Head of caudate nucleus (tissue), 42 donors: Measurements from ENCODE around the gene POLE4.

ENCODE experiments used
- DNase-seq, 42 donors: peaks; one replicate each; pipeline versions ENCODE4 v3.0.0 to v3.0.0-alpha.2; 2020 to 2021; ENCODE audit warnings: mixed read lengths in 7 of 42
- intact Hi-C: fragments of 100-400 bp; cut with DNase I; formaldehyde crosslinking; loops from one replicate; pipeline ENCODE4 v1.15.0; 2022

Gene POLE4

DNA sequence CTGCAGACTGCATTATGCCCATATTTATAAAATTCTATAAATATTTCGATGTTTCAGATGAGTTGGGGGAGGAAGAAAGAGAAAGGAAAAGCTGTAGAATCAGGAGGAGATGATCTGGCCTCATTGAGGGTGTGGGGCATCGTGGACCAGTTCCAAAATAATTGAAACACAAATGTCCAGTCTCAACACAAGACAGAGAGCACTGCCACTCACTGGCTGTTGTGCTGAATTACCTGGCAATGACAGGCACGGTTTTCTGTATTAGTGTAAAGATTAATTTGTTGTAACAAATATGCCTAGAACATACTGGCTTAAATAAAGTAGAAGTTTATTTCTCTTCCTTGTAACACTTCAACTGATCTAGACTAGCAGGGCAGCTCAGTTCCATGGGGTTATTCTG, 24.1 kb downstream of the POLE4 start:
- DNase-seq, result no peak
- intact Hi-C loops, result no loop called here

DNA sequence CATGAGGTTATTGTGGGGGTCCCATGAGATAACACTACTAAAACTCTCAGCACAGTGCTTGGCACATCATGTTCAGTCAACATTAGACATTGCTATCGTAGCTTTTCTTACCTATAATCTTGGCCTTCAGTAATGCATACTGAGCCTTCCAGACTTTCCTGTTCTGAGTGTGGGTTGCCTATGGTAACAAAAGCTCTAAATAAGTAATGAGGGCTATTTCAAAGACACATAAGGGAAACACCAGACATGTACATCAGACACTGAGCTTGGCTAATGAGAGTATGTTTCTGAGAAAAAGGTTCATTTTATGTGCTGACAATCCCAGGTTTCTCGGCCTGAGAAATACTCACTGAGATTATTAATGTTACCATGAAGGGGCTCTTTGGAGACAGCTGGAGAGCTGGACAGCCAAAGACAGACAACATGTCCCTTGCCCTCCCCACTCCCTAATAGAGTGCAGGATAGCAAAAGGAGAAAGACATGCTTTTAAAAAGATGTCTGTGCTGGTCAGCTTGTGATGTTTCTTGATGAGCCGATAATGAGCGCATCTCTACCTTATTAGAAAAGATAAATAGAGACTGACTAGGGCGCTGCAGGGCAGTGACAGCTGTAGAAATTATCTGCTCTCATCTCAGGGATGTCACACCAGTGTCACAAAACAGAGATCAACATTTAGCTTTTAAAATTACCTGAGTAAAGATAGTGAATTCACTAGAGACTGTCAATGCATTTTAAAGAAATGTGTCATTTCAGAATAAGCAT, 25.4 kb downstream of the POLE4 start:
- intact Hi-C loops, result no loop called here
- no peak for DNase-seq

DNA sequence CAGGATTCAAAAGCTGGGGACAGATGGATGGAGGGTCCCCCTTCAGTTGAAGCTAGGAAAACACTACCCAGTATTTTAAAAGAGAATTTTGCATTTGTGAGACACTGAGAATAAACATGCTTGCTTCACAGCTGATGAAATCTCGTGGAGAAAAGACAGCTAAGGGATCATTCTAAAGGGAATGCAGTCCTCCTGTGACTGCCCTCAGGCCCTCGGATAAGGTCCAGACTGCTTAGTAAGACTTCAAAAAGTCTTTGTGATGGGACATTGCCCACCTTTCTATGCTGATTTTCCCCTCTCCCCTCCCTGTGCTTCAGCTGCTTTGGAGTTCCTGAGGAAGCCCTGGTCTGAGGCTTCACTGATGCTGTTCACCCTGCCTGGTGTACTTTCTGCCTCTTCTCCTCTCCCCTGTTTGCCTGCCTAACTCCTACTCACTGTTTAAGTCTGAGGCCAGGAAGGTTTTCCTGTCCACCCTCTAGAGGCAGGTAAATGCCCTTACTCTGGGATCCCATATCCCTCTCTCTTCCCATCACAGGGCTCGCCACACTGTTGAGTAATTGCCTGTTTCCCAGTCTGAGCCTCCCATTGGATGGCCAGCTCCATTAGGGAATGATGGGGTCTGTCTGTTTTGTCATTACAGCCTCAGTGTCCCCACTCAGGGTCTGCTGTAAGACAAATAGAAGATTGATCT, 26.6 kb downstream of the POLE4 start:
- intact Hi-C loops, result no loop called here
- DNase-seq, result no peak

DNA sequence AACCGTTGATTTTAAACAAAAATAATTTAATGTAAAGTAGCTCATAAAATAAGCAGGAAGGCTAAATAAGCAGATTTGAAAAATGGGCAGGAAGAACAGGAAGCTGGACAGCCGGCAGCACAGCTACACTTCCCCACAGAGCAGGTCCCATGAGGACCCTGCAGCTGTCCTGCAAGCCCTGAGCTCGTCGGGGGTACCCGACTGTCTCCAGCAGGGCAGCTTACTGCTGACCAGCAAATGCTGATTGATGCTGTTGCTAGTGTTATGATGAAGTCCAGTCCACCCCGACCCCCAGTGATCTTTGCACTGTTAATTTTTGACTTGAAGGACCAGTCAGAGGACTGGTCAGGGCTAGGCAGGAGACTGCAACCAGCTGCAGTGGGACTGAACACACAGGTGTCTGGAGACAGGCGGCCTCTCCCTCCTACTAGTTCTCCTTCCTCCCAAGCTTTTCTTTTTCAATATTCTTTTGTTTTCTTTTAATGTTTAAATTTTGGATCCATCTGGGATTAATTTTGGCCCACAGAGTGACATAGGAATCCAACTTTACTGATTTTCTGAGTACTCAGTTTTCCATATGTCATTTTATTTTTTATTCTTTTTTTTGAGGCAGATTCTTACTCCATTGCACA, 27.7 kb downstream of the POLE4 start:
- DNase-seq, result no peak

DNA sequence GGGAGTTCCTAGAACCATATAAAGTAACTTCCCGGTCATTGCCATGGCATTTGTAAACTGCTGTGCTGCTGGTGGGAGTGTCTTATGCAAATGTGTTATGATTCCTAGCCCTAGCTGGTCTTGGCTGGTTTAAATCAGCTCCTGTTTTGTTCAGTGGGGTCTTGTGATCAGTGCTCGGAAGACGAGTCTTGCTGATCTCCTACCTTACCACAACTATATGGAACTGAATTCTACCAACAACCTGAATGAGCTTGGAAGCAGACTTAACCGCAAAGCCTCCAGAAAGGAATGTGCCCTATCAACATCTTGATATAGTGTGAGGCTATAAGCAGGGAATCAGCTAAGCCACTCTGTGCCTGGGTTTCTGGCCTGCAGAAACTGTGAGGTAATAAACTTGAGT, 33.5 kb downstream of the POLE4 start:
- no peak for DNase-seq
- intact Hi-C loops, result no loop called here

More for the DNA sequence above, 27.7 kb downstream of the POLE4 start:
- intact Hi-C loops, result no loop called here

DNA sequence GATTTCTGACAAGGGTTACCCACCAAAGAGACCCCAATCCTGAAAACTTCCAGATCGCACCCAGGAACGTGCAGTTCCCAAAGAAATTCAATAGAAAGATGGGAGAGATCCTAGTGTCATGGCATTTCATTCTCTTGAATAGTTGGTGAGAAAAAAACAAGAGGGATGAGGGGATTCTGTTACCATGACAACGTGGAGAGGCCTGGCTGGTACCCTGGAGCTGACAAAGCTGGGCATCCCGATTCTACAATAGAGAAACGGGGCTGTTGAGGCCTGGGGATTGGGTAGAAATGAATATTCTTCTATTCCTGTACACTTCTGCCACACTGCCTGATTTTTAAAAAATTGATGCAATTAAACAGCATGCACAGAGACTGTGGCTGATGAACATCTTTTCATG, 41.0 kb downstream of the POLE4 start:
- intact Hi-C loops, result no loop called here
- DNase-seq, result no peak

DNA sequence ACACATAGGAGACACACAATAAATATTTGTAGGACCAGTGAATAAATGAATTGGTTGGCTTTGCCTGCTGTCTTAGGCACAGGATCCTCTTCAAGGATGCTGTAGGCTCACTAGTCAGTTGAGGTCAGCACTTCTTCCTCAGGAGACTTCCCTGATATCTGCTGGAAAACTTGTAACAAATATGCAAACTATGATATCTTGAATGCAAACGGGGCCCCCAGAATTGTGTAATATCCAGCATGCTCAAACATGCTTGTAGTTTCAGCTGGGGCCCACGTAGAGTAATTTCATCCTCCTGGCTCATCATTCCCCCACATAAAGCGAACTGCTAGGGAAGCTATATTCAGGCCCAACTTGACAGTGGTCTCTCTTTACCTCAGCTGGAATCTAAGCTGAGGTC, 43.6 kb downstream of the POLE4 start:
- no peak for DNase-seq
- intact Hi-C loops, result no loop called here

DNA sequence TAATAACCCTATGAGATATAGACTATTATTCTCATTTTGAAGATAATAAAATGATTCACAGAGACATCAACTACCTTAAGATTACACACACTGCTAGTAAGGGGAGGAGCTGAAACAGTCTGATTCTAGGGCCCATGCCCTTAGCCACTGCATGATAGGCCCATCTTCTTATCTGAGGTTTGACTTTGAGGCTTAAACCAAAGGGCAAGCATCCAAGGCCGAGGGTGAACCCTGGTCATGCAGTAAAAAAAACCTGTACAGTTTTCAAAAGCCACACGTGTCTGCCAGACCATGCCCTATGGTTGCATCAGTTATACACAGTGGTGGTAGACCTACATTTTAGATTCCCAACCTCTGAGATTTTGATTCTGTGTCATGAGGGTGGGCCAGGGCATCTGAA, 44.8 kb downstream of the POLE4 start:
- DNase-seq, result no peak
- intact Hi-C loops, result no loop called here

DNA sequence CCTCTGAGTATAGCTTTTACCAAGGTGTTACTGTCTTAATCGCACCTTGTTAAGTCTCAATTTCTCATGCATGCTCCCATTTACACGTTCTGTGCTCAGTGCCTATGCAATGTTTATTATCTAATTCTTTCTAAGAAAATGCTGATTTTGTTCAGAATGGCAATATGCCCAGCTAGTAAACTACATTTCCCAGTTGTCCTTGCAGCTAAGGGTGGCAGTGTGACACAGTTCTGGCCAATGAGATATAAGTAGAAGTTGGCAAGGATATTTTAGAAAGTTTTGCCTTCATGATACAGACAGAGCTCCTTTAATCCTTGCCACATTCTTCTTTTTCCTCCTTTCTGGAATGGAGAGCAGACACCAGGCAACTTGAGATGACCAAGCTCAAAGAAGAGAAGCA, 45.3 kb downstream of the POLE4 start:
- intact Hi-C loops, result no loop called here
- DNase-seq, result no peak

DNA sequence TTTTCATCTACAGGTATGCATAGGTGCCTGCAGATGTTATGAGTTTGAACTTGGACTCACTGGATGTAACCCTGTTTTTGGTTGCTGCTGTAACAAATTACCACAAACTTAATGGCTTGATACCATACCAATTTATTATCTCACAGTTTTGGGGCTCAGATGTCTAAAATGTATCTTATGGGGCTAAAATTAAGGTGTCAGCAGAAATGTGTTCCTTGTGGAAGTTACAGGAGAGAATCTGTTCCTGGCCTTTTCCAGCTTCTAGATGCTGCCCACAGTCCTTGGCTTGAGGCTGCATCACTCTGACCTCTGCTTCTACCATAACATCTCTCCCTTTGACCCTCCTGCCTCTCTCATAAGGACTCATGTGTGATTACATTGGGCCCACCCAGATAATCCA, 47.6 kb downstream of the POLE4 start:
- DNase-seq, result no peak
- intact Hi-C loops, result no loop called here

DNA sequence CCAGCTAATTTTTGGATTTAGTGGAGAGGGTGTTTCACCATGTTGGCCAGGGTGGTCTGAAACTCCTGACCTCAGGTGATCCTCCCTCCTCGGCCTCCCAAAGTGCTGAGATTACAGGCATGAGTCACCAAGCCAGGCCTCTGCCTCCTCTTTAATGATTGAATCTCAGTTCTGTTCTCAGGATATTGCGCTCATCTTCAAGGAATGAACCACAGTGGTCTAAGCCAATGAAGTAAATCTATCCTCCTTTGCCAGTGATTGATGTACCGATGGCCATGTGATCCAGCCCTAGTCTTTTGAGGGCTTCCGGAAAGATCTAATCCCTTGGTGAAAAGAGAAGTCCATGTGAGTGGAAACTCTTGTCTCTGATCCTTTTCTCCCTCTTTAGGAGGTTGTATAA, 48.6 kb downstream of the POLE4 start:
- no peak for DNase-seq
- intact Hi-C loops, result no loop called here

DNA sequence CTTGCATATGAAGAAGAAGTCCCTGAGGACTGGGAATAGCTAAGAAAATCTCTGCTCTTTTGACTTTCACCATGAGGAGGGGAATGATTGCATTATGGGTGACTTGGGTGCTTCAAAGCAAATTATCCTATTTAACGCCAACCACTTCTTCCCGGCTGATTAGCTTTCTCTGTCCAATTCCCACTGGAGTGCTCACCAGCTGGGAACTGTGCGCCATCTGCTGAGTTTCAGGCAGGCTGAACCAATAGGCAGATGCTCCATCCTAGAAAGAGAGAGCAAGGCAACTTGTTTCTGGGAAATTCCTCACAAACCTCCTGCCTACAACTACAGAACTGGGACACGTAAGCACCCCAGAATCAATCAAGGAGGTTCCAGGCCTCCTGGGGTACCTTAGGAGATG, 49.4 kb downstream of the POLE4 start:
- peak in 1 of 42 donors; percentile 10 for DNase-seq
- intact Hi-C loops, result no loop called here

DNA sequence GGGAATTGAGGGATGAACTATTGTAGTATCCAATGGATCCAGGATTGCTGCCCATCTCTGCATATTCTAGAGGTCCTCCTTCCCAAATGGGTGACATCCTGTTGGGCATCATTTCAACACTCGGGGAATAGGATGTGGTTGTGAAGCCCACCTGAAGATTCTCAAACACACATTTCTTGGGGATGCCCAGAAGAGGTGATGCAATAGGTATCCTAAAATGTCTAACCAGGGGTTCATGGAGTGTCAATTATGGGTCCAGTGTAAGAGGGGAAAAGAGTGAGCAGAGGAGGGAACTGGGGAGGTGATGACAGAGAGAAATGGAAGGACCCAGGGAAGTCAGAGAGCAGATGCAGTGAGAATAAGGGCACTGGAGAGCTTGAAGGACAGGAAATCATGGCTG, 52.1 kb downstream of the POLE4 start:
- intact Hi-C loops, result no loop called here

DNA sequence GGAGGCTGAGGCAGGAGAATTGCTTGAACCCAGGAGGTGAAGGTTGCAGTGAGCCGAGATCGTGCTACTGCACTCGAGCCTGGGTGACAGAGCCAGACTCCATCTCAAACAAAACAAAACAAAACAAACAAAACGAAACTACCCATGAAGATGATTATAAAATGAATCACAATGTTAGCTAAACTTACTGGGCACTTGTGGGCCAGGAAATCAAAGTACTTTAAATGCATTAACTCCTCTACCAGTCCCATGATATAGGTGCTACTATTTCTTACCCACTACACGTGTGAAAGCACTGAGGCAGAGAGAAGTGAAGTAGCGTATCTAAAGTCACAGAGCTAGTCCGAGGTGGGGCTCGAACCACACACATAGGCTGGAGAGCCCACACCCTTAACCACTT, 53.6 kb downstream of the POLE4 start:
- no peak for DNase-seq
- intact Hi-C loops, result no loop called here

More for the DNA sequence above, 52.1 kb downstream of the POLE4 start:
- DNase-seq, result no peak

DNA sequence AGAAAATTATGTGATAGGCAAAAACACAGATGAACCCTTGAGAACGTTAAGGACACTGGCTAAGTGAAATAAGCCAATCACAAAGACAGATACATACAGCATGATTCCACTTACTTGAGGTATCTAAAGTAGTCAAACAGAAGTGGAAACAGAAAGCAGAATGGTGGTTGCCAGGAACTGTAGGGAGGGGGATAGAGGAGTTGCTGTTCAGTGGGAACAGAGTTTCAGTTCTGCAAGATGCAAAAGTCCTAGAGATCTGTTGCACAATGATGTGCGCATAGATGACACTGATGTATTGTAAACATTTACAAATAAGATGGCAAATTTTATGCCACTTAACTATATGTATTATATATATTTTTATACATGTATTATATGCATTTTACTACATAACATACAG, 59.7 kb downstream of the POLE4 start:
- intact Hi-C loops, result no loop called here
- peak in 3 of 42 donors; percentile 10 to 41 (median 13) for DNase-seq
